GM18508 (cell line): Measurements from ENCODE around the gene ZNF273.
"Not testable (repeated sequence)": the region's sequence is repeated elsewhere in the genome, so short reads cannot be mapped to it uniquely, and the experiment has no call there.

Source experiments
- ATAC-seq: cut with Tn5 transposase; IDR thresholded peaks from one replicate; pipeline ENCODE4 v1.9.1; 2021; ENCODE audit warnings: moderate number of reproducible peaks; ENCODE audit not compliant: insufficient read depth, unreplicated experiment

Gene ZNF273

GRCh38 chr7:64888901-64889685 lies 14.0 kb upstream of the ZNF273 start:
- ATAC-seq: no peak

GRCh38 chr7:64889686-64890162 lies 13.3 kb upstream of the ZNF273 start:
- ATAC-seq: no peak

GRCh38 chr7:64890273-64890672 lies 12.8 kb upstream of the ZNF273 start:
- ATAC-seq: not testable (repeated sequence)

- ATAC-seq: no peak
Observed at GRCh38 chr7:64890761-64891362, 12.2 kb upstream of the ZNF273 start.

- not testable (repeated sequence) for ATAC-seq
Observed at GRCh38 chr7:64891363-64892081, 11.6 kb upstream of the ZNF273 start.

GRCh38 chr7:64892116-64892515 lies 11.0 kb upstream of the ZNF273 start:
- ATAC-seq: no peak

- ATAC-seq: no peak
Observed at GRCh38 chr7:64892666-64893309, 10.3 kb upstream of the ZNF273 start.

- ATAC-seq: no peak
Observed at GRCh38 chr7:64893401-64893800, 9.7 kb upstream of the ZNF273 start.

- ATAC-seq: not testable (repeated sequence)
Observed at GRCh38 chr7:64902461-64902805, 640 bp upstream of the ZNF273 start.

GRCh38 chr7:64904008-64904407 lies 935 bp downstream of the ZNF273 start:
- ATAC-seq: no peak

- ATAC-seq: no peak
Observed at GRCh38 chr7:64905133-64905532, 2.1 kb downstream of the ZNF273 start.

GRCh38 chr7:64905547-64905946 lies 2.5 kb downstream of the ZNF273 start:
- ATAC-seq: no peak

- no peak for ATAC-seq
Observed at GRCh38 chr7:64907641-64908326, 4.7 kb downstream of the ZNF273 start.

GRCh38 chr7:64908358-64908757 lies 5.3 kb downstream of the ZNF273 start:
- no peak for ATAC-seq

- ATAC-seq: no peak
Observed at GRCh38 chr7:64914557-64914956, 11.5 kb downstream of the ZNF273 start.

GRCh38 chr7:64915301-64915700 lies 12.2 kb downstream of the ZNF273 start:
- ATAC-seq: not testable (repeated sequence)

GRCh38 chr7:64928252-64929187 lies 25.4 kb downstream of the ZNF273 start:
- ATAC-seq: not testable (repeated sequence)

GRCh38 chr7:64934478-64934877 lies 31.4 kb downstream of the ZNF273 start:
- no peak for ATAC-seq

GRCh38 chr7:64938540-64938939 lies 35.5 kb downstream of the ZNF273 start:
- ATAC-seq: no peak
